Epithelial cell of esophagus (primary cell): ENCODE data around the gene VGLL4.

ENCODE experiments used
- DNase-seq: peaks from one replicate; pipeline ENCODE4 v3.0.0; 2010; ENCODE audit warnings: low read depth
- H3K4me3 ChIP-seq: 2 replicates; pipeline ENCODE4 v1.5.1; 2011; ENCODE audit warnings: mild to moderate bottlenecking, low read length, control low read depth
- TF ChIP-seq, protein P1 (sequence below): IDR thresholded peaks from 2 replicates; pipeline ENCODE4 v1.5.1; 2011; ENCODE audit warnings: low read depth, mild to moderate bottlenecking, low read length, control low read depth, inconsistent platforms; ENCODE audit not compliant: insufficient read depth; ENCODE audit errors: missing control alignments

VGLL4 gene

DNA sequence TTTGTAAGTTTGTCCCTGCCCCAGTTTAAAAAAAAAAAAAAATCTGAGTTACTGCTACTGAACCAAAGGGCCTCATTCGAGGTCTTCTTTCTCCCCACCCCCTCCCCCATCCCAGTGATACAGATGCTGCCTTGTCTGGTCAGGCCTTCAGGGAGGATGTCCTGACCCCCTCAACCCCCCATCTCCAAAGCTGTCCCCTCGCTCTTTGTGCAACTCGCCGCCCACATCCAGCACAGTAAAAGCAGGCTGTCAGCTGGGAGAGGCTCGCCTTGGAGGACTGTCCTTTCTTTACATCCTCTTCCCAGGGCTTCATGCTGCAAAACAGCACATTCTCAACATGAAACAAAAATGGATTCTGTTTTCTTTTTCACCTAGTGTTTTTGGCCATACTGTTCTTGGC, 133.4 kb downstream of the VGLL4 start:
- no peak overlapping the region for H3K4me3 ChIP-seq
- TF ChIP-seq, protein P1, sequence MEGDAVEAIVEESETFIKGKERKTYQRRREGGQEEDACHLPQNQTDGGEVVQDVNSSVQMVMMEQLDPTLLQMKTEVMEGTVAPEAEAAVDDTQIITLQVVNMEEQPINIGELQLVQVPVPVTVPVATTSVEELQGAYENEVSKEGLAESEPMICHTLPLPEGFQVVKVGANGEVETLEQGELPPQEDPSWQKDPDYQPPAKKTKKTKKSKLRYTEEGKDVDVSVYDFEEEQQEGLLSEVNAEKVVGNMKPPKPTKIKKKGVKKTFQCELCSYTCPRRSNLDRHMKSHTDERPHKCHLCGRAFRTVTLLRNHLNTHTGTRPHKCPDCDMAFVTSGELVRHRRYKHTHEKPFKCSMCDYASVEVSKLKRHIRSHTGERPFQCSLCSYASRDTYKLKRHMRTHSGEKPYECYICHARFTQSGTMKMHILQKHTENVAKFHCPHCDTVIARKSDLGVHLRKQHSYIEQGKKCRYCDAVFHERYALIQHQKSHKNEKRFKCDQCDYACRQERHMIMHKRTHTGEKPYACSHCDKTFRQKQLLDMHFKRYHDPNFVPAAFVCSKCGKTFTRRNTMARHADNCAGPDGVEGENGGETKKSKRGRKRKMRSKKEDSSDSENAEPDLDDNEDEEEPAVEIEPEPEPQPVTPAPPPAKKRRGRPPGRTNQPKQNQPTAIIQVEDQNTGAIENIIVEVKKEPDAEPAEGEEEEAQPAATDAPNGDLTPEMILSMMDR, result no peak
- DNase-seq, result no peak

DNA sequence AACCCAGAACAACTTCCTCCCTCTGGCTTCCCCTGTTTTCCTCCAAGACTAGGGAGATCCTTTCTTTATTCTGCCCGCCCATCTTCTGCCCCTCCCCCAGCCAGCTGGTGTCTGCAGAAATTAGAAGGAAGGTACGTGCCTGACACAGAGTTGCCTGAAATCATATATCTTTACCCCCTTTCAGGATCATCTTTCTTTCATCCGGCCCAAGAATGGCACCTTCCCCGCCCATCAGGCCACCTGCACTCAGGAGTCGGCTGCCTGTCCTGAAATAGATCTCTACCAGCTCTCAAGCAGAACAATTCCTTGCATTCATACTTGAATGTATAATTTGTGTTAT, 133.7 kb downstream of the VGLL4 start:
- H3K4me3 ChIP-seq, result no peak overlapping the region
- DNase-seq, result no peak
- TF ChIP-seq, protein P1, result no peak

DNA sequence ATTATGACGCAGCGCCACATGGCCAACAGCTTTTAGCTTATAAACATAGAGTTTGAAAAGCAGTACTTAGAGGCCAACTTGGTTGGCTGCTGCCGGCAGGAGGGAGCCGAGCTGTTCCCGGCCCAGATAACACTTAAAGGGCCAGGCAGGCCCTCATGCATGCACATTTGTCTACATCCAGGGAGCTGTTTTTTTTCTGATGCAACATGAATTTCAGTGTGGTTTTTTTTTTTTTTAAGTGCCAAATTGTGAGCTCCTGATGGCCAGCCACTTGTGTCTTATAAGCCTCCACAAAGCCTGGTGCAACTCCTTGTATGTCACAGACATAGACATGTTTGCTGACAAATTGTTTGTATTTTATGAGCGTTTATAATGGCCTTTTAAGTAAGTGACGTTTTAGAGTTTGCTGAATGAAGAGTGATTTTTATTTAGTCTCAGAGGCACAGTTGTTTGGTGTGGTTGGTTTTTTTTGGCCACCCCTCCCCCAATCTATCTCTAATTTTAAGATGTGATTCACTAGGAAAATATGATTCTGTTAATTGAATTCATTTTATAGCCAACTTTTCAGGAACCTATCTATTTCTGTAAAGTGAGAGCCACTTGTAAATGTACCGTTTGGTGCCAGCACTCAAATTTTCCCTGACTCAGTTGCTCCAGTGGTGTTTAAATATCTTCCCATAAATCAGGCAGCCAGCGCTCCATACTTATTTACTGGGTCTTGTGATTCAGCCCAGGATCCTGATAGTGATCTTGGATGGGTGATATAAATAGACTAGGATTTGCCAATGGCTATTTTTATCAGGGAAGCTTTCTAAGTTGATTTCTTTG, 134.3 kb downstream of the VGLL4 start:
- TF ChIP-seq, protein P1, result no peak
- no peak overlapping the region for H3K4me3 ChIP-seq
- peak; percentile 47 for DNase-seq

DNA sequence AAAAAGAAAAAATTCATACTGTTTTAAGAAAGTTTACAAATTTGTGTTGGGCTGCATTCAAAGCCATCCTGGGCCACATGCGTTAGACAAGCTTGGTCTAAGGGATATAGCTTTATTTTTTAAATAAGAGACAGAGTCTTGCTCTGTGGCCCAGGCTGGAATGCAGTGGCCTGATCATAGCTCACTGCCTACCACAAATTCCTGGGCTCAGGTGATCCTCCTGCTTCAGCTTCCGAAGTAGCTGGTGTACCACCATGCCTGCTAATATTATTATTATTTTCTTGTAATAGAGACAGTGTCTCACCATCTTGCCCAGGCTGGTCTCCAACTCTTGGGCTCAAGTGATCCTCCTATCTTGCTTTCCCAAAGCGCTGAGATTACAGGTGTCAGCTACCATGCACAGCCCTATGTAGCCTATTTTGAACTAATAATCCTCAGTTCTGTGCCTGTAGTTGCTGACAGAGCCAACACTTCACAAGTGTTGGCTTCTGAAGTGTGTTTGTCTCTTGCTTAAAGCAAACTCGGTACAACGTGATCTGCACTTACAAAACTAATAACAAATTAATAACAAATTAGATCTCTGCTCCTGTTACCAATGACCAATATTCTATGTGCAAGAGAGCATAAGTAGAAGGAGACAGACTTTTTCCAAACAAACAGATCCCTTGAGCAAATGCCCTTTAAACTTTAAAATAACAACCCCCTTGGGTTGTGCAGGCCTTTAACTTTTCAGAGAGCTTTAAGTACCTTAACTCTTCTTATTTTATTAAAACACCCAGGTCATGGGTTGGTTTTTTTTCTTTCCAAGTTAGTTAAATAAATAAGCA, 135.2 kb downstream of the VGLL4 start:
- no peak overlapping the region for H3K4me3 ChIP-seq
- TF ChIP-seq, protein P1, result no peak
- no peak for DNase-seq

GRCh38 chr3:11507719-11508118, 136.0 kb downstream of the VGLL4 start:
- DNase-seq, result no peak
- TF ChIP-seq, protein P1, result no peak

More at GRCh38 chr3:11507719-11508118, 136.0 kb downstream of the VGLL4 start:
- H3K4me3 ChIP-seq, result no peak overlapping the region
